OCI-LY1 (cell line): Measurements from ENCODE around the gene MBOAT2.
"Not testable (repeated sequence)": the region's sequence is repeated elsewhere in the genome, so short reads cannot be mapped to it uniquely, and the experiment has no call there.

ENCODE experiments used
- H2AFZ ChIP-seq: fragments of 200-600 bp; sonication (generic), shearing (Covaris generic); 2 replicates; pipeline ENCODE4 v1.6.0; 2014; ENCODE audit warnings: antibody characterized with exemption, mild to moderate bottlenecking, low read length
- H3F3A ChIP-seq: fragments of 200-600 bp; sonication (generic), shearing (Covaris generic); 2 replicates; pipeline ENCODE4 v1.6.0; 2014; ENCODE audit warnings: mild to moderate bottlenecking, antibody characterized with exemption, low read length, moderate library complexity; ENCODE audit not compliant: insufficient read depth
- H3K27ac ChIP-seq: fragments of 200-600 bp; sonication (generic); 2 replicates; pipeline ENCODE4 v1.5.1; 2014; ENCODE audit warnings: low read length, mixed run types, mild to moderate bottlenecking, low read depth; ENCODE audit not compliant: poor library complexity, severe bottlenecking
- H3K27me3 ChIP-seq: fragments of 200-600 bp; sonication (generic); 2 replicates; pipeline ENCODE4 v1.6.0; 2014; ENCODE audit warnings: antibody characterized with exemption, mild to moderate bottlenecking, low read length, moderate library complexity; ENCODE audit not compliant: insufficient read depth
- H3K36me3 ChIP-seq: fragments of 200-600 bp; sonication (generic); 2 replicates; pipeline ENCODE4 v1.6.1; 2014; ENCODE audit warnings: mild to moderate bottlenecking, antibody characterized with exemption, low read length, moderate library complexity, mixed read lengths; ENCODE audit not compliant: insufficient read depth
- H3K4me1 ChIP-seq: fragments of 200-600 bp; sonication (generic); 2 replicates; pipeline ENCODE4 v1.5.1; 2014; ENCODE audit warnings: mild to moderate bottlenecking, low read length, moderate library complexity; ENCODE audit not compliant: insufficient read depth, severe bottlenecking
- H3K4me2 ChIP-seq: fragments of 200-600 bp; sonication (generic), shearing (Covaris generic); 2 replicates; pipeline ENCODE4 v1.6.1; 2014; ENCODE audit warnings: low read length
- H3K4me3 ChIP-seq: fragments of 200-600 bp; sonication (generic); 2 replicates; pipeline ENCODE4 v1.5.1; 2014; ENCODE audit warnings: low read length, low read depth, mild to moderate bottlenecking, mixed read lengths; ENCODE audit not compliant: poor library complexity, severe bottlenecking
- H3K79me2 ChIP-seq: fragments of 200-600 bp; shearing (Covaris generic); 2 replicates; pipeline ENCODE4 v1.6.1; 2016; ENCODE audit warnings: mixed run types, low read length, mixed read lengths; ENCODE audit not compliant: insufficient read depth
- H3K9ac ChIP-seq: fragments of 200-600 bp; sonication (generic), shearing (Covaris generic); 2 replicates; pipeline ENCODE4 v1.6.1; 2014; ENCODE audit warnings: mild to moderate bottlenecking, low read length, mixed read lengths
- H3K9me2 ChIP-seq: fragments of 200-600 bp; sonication (generic), shearing (Covaris generic); 2 replicates; pipeline ENCODE4 v1.6.1; 2014; ENCODE audit warnings: low read depth, mild to moderate bottlenecking, low read length, mixed read lengths
- H3K9me3 ChIP-seq: fragments of 200-600 bp; shearing (Covaris generic); 2 replicates; pipeline ENCODE4 v1.6.1; 2014; ENCODE audit warnings: low read length, mixed read lengths
- H4K20me1 ChIP-seq: fragments of 200-600 bp; sonication (generic), shearing (Covaris generic); 2 replicates; pipeline ENCODE4 v1.6.0; 2016; ENCODE audit warnings: mild to moderate bottlenecking, low read length; ENCODE audit not compliant: insufficient read depth
- CTCF ChIP-seq: fragments of 200-600 bp; sonication (generic), shearing (Covaris generic); IDR thresholded peaks from 2 replicates; pipeline ENCODE4 v1.5.1; 2017; ENCODE audit warnings: mild to moderate bottlenecking, antibody characterized with exemption, low read length, moderate library complexity, mixed read lengths
- EZH2 ChIP-seq: fragments of 200-600 bp; sonication (generic), shearing (Covaris generic); IDR thresholded peaks from 2 replicates; pipeline ENCODE4 v1.8.0; 2017; ENCODE audit warnings: borderline replicate concordance, mixed run types, mild to moderate bottlenecking, antibody characterized with exemption, low read length, moderate library complexity, mixed read lengths

The MBOAT2 gene

GRCh38 chr2:9003616-9004337, at the start of gene MBOAT2:
TSS of gene MBOAT2 (minus strand) at chr2:9003684. CDS start at chr2:9003614, 70 bp downstream.
- Histone ChIP-seq H3K9me3 (no peaks in the 10 kb centered on the region), H3K27ac (no peak within 1 kb of the TSS), H3K4me1 (no peaks in the 10 kb centered on the region), H2AFZ (no peak within 1 kb of the TSS), H3K4me2 (peak within 1 kb of the TSS; percentile 52), H3K79me2 (no peaks in the 10 kb centered on the region), H3K9me2 (no peaks in the 10 kb centered on the region), H3K4me3 (peak within 1 kb of the TSS; percentile 45), H3K27me3 (peaks cover 16% of the 10 kb centered on the region; the same call in 1 of the 2 replicates), H3F3A (no peaks in the 10 kb centered on the region), H4K20me1 (no peaks in the 10 kb centered on the region), H3K9ac (no peak within 1 kb of the TSS), H3K36me3 (no peaks in the 10 kb centered on the region)
- TF ChIP-seq EZH2 (no peak), CTCF (no peak)

GRCh38 chr2:9052821-9053533, 49.5 kb upstream of the MBOAT2 start:
- Histone ChIP-seq H3K79me2 (no peaks in the 10 kb centered on the region), H3K27ac (no peak overlapping the region), H3K27me3 (no peaks in the 10 kb centered on the region), H4K20me1 (no peaks in the 10 kb centered on the region), H2AFZ (no peak overlapping the region), H3K4me1 (no peaks in the 10 kb centered on the region), H3K9ac (no peak overlapping the region), H3K4me2 (no peak overlapping the region), H3K4me3 (no peak overlapping the region), H3K36me3 (no peaks in the 10 kb centered on the region), H3K9me2 (no peaks in the 10 kb centered on the region), H3K9me3 (no peaks in the 10 kb centered on the region), H3F3A (no peaks in the 10 kb centered on the region)
- TF ChIP-seq CTCF (no peak), EZH2 (no peak)

- not testable (repeated sequence) for H3K27ac ChIP-seq, H3F3A ChIP-seq, H3K4me2 ChIP-seq, H3K4me1 ChIP-seq, H4K20me1 ChIP-seq, H3K4me3 ChIP-seq, H3K9me2 ChIP-seq, H2AFZ ChIP-seq, H3K36me3 ChIP-seq, H3K27me3 ChIP-seq, H3K79me2 ChIP-seq, H3K9ac ChIP-seq, H3K9me3 ChIP-seq
Observed at GRCh38 chr2:9051451-9051850, 48.0 kb upstream of the MBOAT2 start.
